CD4-positive, alpha-beta T cell treated with Interleukin-10 for 1 hour (primary cell): ENCODE measurements around the gene CFB.
"Not testable (repeated sequence)": the region's sequence is repeated elsewhere in the genome, so short reads cannot be mapped to it uniquely, and the experiment has no call there.

ENCODE experiments used
- DNase-seq: peaks from one replicate; pipeline ENCODE4 v3.0.0-alpha.2; 2020

CFB gene

DNA sequence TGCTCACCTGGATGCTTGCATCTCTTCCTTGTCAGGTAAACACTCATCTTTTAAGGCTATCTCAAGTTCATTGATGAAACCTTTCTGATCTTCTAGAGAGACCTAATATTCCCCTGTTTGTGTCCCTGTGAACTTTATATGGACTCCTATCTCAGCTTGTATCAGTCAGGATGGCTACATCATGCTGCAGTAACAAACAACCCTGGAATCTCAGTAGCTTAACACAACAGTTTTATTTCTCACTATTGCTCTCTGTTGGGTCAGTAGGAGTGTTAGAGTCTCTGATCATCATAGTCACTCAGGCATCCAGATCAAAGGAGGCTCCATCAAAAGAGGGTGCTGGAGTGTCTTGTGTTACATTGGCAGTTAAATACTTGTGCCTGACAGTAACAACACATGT lies 30.5 kb upstream of the CFB start:
- DNase-seq: no peak

DNA sequence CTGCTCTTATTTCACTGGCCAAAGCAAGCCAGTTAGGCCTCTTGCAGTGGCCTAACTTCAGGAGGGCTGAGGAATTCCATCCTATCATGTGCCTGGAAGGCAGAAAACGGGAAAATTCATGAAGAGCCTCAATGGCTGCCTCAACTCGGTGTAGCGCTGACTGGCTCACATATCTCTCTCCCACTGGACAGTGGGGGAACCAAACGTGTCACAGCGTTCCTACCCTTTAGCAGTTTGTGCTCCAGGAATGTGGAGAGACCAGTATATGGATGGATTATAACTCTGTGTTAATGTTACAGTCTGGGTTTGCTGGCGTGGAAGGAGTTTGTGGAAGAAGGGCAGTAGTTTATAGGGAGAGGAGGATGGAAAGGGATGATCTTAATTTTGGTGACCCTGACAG lies 30.1 kb upstream of the CFB start:
- no peak for DNase-seq

DNA sequence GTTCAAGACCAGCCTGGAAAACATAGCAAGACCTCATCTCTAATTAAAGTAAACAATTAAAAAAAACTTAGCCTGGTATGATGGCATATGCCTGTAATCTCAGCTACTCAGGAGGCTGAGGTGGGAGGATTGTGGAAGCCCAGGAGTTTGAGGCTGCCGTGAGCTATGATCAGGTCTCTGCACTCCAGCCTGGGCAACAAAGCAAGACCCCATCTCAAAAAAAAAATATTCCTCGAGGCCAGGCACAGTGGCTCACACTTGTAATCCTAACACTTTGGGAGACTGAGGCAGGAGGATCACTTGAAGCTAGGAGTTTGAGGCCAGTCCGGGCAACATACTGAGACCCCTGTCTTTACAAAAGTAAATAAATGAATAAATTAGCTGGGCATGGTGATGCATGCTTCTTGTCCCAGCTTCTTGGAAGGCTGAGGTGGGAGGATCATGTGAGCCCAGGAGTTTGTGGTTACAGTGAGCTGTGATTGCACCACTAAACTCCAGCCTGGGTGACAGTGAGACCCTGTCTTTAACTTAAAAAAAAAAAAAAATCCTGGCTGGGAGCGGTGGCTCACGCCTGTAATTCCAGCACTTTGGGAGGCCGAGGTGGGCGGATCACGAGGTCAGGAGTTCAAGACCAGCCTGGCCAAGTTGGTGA lies 27.7 kb upstream of the CFB start:
- DNase-seq: no peak

DNA sequence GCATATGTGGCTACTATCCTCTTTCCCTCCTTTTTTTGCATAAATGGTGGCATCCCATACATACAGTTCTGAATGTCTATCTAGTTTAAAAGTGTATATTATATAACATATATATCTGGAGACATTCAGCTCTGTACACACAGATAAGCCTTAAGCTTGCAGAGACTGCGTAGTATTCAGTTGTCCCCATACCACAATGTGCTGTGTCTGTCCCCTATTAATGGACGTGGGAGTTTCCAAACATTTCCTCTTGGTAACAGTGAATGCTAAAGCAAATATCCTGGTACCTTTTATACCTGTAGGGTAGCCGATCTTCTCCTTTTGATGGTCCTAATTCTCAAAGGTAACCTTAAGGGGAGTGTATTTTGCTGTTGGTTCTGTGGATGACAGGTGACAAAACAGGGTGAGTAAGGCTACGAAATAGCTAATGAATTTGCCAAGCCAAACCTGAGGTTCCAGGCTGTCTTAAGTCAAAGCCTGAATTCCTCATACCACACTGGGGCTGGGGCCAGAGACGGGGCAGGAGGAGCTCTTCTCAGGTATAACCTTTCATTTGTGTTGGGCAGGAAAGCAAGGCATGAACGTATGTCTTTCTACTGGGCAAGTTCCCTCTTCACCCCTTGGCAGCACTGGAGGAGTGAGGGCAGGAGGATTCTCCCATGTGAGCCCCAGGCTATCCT lies 26.1 kb upstream of the CFB start:
- DNase-seq: no peak

DNA sequence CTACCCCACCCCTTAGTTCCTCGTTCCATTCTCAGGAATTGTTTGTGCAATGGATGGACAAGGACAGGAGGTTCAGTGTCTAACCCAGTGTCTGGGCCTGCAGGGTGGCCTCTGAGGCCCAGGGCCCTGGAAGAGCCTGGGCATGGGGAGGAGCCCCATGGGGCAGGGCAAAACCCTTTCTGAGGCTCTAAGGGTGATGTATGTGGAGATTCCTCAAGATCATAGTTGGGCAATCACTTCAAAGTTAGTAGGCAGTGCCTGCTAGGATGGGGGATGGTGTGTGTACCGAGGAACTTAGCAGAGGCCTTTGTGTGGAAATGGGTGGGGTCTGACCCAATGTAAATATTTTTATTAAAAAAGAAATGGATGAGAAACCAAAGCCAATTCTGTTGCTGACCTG lies 25.1 kb upstream of the CFB start:
- no peak for DNase-seq

DNA sequence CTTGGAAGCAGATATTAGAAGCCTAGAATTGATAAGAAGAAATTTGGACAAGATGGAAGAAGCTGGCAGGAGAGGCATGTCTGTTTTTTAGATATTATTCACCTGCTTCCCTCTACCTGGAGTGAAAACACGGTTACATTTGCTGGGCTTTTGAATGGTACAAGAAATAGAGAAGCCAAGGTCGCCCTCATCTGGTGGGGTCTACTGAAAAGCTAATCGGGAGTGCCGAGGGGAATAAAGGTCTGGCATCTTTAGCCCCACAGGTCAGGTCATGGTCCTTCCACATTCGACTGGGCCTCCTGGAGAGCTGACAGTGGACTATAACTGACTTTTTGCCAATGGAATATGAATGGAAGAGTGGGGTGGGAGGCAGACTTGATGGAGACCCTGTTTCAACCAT lies 23.0 kb upstream of the CFB start:
- DNase-seq: peak; percentile 34

DNA sequence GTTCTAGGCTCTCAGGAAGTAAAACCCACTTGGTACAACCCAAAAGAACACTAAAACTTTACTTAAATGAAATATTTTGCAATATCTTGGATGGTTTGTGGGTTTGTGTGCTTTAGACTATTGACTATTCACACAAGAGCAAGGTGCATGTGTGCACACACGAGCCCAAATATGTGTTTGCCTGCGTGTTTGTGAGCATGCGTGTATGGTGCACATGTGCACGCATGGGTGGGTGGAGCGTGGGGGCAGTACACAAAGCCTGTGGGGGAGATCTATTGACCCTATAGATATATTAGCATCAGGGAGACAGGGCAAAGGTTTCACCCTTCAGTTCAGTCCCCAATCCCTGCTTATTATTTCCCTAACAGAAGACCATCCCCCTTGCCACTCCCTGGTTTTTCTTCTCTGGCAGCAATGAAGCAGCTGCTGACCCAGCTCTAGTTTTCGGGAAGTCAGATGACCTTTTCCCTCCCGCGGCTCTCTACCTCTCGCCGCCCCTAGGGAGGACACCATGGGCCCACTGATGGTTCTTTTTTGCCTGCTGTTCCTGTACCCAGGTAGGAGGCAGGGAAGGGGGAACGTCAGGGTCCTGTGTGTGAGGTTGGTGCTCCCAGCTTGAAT lies 18.5 kb upstream of the CFB start, which contains the start of gene C2:
Gene C2, plus strand, starts transcription at position 476 of the 621 bp plus-strand sequence. Its CDS starts 36 bp downstream, at position 512.
- no peak for DNase-seq

DNA sequence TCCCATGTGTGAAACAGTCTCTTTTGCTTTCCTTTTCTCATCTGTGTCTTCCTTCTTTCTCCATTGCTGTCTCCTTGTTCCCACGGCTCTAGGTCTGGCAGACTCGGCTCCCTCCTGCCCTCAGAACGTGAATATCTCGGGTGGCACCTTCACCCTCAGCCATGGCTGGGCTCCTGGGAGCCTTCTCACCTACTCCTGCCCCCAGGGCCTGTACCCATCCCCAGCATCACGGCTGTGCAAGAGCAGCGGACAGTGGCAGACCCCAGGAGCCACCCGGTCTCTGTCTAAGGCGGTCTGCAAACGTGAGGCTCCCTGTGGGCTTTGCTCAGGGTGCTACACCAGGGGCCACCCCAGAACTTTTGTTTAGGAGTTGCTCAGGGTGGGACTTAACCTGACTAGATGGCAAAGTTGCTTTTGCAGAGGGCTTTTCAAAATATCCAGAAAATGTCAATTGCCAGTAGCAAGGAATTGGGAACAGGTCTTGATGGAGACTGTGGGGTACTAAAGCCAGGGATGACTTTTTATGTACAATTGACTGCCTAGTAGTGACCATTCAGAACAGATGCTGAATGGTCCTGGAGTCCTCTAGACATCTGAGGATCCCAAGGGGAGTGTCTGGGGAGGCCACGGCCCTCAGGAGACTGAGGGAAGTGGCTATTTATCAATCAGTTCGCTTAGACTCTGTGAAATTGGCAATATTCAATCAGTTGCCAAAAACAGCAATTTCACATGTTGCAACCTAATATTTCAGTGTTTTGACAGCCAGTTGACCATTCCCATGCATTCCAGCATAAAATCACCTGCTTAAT lies 17.8 kb upstream of the CFB start:
- DNase-seq: no peak

DNA sequence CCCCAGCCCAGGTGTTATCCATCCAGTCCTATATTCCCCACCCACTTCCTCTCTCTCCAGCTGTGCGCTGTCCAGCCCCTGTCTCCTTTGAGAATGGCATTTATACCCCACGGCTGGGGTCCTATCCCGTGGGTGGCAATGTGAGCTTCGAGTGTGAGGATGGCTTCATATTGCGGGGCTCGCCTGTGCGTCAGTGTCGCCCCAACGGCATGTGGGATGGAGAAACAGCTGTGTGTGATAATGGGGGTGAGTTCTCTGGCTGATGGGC lies 17.3 kb upstream of the CFB start:
- DNase-seq: no peak

DNA sequence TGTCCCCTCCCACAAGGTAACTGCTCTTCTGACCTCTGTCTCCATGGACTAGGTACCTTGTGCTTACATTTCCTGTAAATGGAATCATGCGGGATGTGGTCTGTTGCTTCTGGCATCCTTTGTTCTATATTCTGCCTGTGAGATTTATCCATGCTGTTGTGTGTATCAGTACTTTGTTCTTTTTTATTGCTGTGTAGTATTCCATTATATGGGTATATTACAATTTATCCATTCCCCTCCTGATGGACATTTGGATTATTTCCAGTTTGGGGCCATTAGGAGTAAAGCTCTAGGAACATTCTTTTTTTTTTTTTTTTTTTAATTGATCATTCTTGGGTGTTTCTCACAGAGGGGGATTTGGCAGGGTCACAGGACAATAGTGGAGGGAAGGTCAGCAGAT lies 14.9 kb upstream of the CFB start:
- no peak for DNase-seq

DNA sequence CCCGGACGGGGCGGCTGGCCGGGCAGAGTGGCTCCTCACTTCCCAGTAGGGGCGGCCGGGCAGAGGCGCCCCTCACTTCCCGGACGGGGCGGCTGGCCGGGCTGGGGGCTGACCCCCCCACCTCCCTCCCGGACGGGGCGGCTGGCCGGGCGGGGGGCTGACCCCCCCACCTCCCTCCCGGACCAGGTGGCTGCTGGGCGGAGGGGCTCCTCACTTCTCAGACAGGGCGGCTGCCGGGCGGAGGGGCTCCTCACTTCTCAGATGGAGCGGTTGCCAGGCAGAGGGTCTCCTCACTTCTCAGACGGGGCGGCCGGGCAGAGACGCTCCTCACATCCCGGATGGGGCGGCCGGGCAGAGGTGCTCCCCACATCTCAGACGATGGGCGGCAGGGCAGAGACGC lies 13.8 kb upstream of the CFB start:
- not testable (repeated sequence) for DNase-seq

DNA sequence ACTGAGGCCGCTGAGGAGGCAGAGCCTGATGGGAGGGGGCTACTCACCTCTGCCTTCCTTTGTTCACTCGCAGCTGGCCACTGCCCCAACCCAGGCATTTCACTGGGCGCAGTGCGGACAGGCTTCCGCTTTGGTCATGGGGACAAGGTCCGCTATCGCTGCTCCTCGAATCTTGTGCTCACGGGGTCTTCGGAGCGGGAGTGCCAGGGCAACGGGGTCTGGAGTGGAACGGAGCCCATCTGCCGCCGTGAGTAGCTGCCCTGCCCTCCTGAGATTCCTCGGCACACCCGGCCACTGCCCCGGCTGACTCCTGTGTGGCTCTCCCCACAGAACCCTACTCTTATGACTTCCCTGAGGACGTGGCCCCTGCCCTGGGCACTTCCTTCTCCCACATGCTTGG lies 12.4 kb upstream of the CFB start:
- DNase-seq: no peak

DNA sequence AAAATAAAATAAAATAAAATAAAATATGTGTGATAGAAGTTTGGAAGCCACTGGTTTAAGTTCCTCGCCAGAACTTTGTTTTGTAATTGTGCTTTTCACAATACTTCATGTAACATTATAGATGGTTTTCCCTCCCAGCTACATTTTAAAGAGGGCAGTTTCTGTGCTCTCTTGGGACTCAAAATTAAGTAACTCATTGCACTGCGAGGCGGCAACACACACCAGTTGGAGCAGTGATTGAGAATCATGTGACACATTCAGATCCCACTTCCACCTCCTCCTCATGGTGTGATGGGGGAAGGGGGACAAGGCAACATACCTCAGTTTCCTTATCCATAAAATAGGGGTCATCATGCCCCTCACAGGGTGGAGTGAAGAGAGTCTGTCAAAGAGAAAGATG lies 10.9 kb upstream of the CFB start:
- no peak for DNase-seq

DNA sequence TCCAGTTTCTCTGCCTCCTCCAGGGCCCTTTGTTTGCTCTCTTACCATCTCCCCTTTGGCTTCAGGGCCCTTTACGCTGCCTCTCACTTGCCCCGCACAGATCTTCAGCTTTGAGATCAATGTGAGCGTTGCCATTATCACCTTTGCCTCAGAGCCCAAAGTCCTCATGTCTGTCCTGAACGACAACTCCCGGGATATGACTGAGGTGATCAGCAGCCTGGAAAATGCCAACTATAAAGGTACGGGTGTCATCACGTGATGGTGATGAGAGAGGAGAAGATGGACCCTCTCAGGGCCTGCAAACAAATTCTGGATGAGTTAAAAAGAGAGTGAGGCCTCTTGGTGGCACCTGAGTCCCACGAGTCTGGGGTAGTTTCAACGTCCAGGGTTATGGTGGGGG lies 10.1 kb upstream of the CFB start:
- DNase-seq: no peak

DNA sequence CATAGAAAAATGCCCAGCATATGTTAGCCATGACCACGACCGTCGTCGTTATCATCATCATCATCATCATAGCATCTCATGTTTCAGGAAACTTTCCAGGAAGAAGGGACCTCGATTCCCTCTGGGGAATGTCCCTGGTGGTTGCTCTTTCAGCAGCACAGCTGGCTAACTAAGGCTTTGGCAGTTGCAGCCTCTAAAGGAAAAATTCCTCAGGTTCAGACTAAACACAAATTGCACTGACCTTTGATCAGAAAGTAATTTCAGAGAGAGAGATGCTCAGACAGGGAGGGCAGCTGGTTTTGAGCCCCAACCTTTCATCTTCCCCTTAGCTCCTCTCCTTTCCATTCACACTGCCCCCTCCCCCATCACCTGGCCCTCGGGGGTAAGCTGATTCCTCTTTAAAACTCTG lies 5.6 kb upstream of the CFB start:
- DNase-seq: no peak

DNA sequence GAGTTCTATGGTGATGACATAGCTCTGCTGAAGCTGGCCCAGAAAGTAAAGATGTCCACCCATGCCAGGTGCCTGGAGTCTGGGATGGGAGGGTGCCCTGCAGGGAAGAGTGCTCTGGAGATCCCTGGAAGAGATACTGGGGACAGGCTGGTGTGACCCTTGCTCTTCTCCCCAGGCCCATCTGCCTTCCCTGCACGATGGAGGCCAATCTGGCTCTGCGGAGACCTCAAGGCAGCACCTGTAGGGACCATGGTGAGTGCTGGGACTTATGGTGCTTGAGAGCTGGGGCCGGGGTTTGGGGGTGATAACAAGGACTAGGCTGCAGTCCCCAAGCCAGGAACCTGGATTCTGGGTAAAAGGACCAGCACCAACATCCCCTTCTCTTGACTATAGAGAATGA lies 2.2 kb upstream of the CFB start:
- no peak for DNase-seq

DNA sequence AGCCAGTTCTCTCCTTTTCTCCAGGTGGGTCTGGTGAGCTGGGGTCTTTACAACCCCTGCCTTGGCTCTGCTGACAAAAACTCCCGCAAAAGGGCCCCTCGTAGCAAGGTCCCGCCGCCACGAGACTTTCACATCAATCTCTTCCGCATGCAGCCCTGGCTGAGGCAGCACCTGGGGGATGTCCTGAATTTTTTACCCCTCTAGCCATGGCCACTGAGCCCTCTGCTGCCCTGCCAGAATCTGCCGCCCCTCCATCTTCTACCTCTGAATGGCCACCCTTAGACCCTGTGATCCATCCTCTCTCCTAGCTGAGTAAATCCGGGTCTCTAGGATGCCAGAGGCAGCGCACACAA lies 765 bp upstream of the CFB start:
- DNase-seq: no peak

DNA sequence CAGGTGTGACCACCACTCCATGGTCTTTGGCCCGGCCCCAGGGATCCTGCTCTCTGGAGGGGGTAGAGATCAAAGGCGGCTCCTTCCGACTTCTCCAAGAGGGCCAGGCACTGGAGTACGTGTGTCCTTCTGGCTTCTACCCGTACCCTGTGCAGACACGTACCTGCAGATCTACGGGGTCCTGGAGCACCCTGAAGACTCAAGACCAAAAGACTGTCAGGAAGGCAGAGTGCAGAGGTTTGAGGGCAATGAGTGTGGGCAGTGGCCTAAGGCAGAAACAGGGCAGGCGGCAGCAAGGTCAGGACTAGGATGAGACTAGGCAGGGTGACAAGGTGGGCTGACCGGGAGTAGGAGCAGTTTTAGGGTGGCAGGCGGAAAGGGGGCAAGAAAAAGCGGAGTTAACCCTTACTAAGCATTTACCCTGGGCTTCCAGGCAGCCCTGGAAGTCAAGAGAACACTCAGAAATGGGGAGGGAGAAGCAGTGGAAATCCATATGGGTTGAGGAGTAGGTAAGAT lies 533 bp downstream of the CFB start:
- no peak for DNase-seq

DNA sequence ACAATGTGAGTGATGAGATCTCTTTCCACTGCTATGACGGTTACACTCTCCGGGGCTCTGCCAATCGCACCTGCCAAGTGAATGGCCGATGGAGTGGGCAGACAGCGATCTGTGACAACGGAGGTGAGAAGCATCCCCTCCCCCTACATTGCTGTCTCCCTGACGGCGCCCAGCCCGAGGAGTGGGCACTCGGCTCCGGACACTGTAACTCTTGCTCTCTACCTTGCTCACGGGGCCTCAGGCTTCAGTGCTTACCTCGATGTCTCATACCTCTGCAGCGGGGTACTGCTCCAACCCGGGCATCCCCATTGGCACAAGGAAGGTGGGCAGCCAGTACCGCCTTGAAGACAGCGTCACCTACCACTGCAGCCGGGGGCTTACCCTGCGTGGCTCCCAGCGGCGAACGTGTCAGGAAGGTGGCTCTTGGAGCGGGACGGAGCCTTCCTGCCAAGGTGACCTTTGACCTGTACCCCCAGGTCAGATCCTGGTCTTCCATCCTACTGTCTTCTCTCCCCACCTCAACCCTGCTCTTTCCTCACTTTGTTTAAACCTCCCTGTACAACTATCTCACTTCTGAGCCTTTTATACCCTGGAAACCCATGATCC lies 1.3 kb downstream of the CFB start:
- no peak for DNase-seq

DNA sequence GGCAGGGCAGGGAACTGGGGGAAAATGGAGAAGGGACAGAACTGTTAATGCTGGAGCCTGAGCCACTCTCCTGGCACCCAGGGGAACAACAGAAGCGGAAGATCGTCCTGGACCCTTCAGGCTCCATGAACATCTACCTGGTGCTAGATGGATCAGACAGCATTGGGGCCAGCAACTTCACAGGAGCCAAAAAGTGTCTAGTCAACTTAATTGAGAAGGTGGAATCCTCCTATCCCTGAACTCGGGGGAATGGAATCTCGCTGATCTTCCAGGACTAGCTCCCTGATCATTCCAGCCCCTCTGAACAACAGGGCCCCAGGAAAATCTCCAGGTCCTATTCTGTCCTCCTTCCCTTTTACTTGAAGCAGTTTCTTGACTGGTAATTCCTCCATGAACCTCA lies 2.0 kb downstream of the CFB start:
- DNase-seq: no peak

DNA sequence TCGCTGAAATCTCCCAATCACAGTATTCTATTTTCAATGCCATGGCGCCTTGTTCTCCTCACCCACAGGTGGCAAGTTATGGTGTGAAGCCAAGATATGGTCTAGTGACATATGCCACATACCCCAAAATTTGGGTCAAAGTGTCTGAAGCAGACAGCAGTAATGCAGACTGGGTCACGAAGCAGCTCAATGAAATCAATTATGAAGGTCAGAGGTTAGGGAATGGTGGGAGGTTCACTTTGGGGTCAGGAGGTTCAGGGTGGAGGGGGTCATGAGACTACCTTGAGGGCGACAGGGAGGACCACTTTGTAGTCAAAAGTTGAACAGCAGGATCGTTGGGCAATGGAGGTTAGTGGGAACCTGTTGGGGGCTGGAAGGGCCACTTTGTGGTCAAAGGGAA lies 2.4 kb downstream of the CFB start:
- DNase-seq: no peak

DNA sequence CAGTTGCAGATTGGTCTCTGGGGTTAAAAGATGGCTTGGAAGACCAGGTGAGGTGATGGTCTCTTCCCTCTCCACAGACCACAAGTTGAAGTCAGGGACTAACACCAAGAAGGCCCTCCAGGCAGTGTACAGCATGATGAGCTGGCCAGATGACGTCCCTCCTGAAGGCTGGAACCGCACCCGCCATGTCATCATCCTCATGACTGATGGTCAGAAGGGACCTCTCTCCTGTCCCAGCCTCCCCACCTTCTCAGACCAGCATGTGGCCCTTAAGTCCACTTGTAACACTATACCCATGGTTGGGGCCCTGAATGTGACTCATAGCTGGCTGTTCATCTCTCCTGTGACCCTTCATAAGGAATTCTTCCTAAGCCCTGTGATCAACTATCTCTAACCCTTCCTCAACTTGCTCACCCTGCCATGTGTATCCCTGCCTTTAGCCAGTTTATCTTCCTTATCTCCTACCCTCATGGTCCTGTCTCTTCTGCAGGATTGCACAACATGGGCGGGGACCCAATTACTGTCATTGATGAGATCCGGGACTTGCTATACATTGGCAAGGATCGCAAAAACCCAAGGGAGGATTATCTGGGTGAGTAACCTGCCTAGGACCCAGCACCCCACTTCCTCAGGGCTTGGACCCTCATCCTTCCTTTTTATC lies 3.0 kb downstream of the CFB start:
- no peak for DNase-seq
